ENCODE data around the gene OVOL1. TPM values are rescaled to one million over a fixed set of nuclear protein-coding genes. Genes with fewer than 3 reads are reported as not detected.

OVOL1 gene
- 0.15 and 0.60 TPM in 2 replicates for total RNA-seq
- polyA plus RNA-seq = 0.35 TPM in 1 of 2 replicates, not detected in the other

- DNase-seq (ENCODE audit: low read depth in 1 of 2, low spot score in 1 of 2) = no peak
- H3K4me1 ChIP-seq (ENCODE audit: low read depth) = no peaks in the 10 kb centered on the region
- H3K27ac ChIP-seq = no peak within 1 kb of the TSS
- peaks cover 57% of the 10 kb centered on the region for H3K27me3 ChIP-seq
- H3K9me3 ChIP-seq (ENCODE audit: low read depth) = no peaks in the 10 kb centered on the region
- no peak for TF ChIP-seq CTCF (IDR thresholded peaks at IDR 0.05; ENCODE audit: low read depth, low read length)
- H3K36me3 ChIP-seq = no peaks in the 10 kb centered on the region
- H3K4me3 ChIP-seq = peak within 1 kb of the TSS; percentile 20
These were observed at the start of gene OVOL1 for GRCh38 chr11:65786786-65787636. TSS of gene OVOL1 (plus strand) at chr11:65787063. CDS start at chr11:65787374, 311 bp downstream.

- no peak overlapping the region for H3K4me3 ChIP-seq
- TF ChIP-seq CTCF (IDR thresholded peaks at IDR 0.05; ENCODE audit: low read depth, low read length) = no peak
- H3K4me1 ChIP-seq (ENCODE audit: low read depth) = no peaks in the 10 kb centered on the region
- H3K9me3 ChIP-seq (ENCODE audit: low read depth) = no peaks in the 10 kb centered on the region
- no peak overlapping the region for H3K27ac ChIP-seq
- H3K36me3 ChIP-seq = no peaks in the 10 kb centered on the region
- no peak for DNase-seq (ENCODE audit: low read depth in 1 of 2, low spot score in 1 of 2)
- no peaks in the 10 kb centered on the region for H3K27me3 ChIP-seq
These were observed 47.8 kb upstream of the OVOL1 start for GRCh38 chr11:65739022-65739421.

GRCh38 chr11:65741185-65741584 lies 45.7 kb upstream of the OVOL1 start:
- Histone ChIP-seq H3K9me3 (ENCODE audit: low read depth) (no peaks in the 10 kb centered on the region), H3K27ac (no peak overlapping the region), H3K36me3 (no peaks in the 10 kb centered on the region), H3K27me3 (no peaks in the 10 kb centered on the region), H3K4me1 (ENCODE audit: low read depth) (no peaks in the 10 kb centered on the region), H3K4me3 (no peak overlapping the region)
- DNase-seq (ENCODE audit: low read depth in 1 of 2, low spot score in 1 of 2) = no peak
- TF ChIP-seq CTCF (IDR thresholded peaks at IDR 0.05; ENCODE audit: low read depth, low read length) = no peak

- DNase-seq (ENCODE audit: low read depth in 1 of 2, low spot score in 1 of 2) = no peak
- H3K36me3 ChIP-seq = no peaks in the 10 kb centered on the region
- H3K27me3 ChIP-seq = no peaks in the 10 kb centered on the region
- H3K4me1 ChIP-seq (ENCODE audit: low read depth) = no peaks in the 10 kb centered on the region
- TF ChIP-seq CTCF (IDR thresholded peaks at IDR 0.05; ENCODE audit: low read depth, low read length) = no peak
- no peak overlapping the region for H3K27ac ChIP-seq
- no peak overlapping the region for H3K4me3 ChIP-seq
- H3K9me3 ChIP-seq (ENCODE audit: low read depth) = no peaks in the 10 kb centered on the region
These were observed 44.5 kb upstream of the OVOL1 start for GRCh38 chr11:65742353-65742752.

GRCh38 chr11:65743681-65744025 lies 43.2 kb upstream of the OVOL1 start:
- Histone ChIP-seq H3K36me3 (no peaks in the 10 kb centered on the region), H3K27me3 (no peaks in the 10 kb centered on the region), H3K4me1 (ENCODE audit: low read depth) (no peaks in the 10 kb centered on the region), H3K4me3 (no peak overlapping the region), H3K9me3 (ENCODE audit: low read depth) (no peaks in the 10 kb centered on the region), H3K27ac (no peak overlapping the region)
- no peak for DNase-seq (ENCODE audit: low read depth in 1 of 2, low spot score in 1 of 2)
- no peak for TF ChIP-seq CTCF (IDR thresholded peaks at IDR 0.05; ENCODE audit: low read depth, low read length)
